Measurements from ENCODE around the gene FOXC2.

DNA sequence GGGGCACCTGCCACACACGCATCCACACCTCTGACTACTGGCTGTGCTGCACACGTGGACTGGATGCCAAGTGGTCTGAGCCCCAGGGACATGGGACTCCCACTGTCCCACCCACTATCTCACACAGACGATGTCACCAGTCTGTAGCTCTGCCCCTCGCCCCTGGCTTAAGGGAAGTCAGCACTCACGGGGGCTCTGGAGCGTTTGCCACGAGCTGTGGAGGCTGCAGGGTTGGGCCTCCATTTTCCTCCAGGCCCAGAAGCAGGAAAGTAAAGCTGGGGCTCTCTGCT, 34.2 kb upstream of the FOXC2 start:
- TF ChIP-seq EZH2 (IDR thresholded peaks at IDR 0.05; ENCODE audit: low read length) = no peak
- TF ChIP-seq, protein P1, sequence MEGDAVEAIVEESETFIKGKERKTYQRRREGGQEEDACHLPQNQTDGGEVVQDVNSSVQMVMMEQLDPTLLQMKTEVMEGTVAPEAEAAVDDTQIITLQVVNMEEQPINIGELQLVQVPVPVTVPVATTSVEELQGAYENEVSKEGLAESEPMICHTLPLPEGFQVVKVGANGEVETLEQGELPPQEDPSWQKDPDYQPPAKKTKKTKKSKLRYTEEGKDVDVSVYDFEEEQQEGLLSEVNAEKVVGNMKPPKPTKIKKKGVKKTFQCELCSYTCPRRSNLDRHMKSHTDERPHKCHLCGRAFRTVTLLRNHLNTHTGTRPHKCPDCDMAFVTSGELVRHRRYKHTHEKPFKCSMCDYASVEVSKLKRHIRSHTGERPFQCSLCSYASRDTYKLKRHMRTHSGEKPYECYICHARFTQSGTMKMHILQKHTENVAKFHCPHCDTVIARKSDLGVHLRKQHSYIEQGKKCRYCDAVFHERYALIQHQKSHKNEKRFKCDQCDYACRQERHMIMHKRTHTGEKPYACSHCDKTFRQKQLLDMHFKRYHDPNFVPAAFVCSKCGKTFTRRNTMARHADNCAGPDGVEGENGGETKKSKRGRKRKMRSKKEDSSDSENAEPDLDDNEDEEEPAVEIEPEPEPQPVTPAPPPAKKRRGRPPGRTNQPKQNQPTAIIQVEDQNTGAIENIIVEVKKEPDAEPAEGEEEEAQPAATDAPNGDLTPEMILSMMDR (optimal IDR thresholded peaks at IDR 0.05 in 1 of 3, IDR thresholded peaks at IDR 0.05 in 1 of 3, conservative IDR thresholded peaks at IDR 0.05 in 1 of 3; ENCODE audit: extremely low read depth in 1 of 3, insufficient read depth in 2 of 3, low read length in 3 of 3) = no peak
